Neural cell (in vitro differentiated cells): ENCODE measurements around the gene LRRC3. TPM values are rescaled to one million over a fixed set of nuclear protein-coding genes. Genes with fewer than 3 reads are reported as not detected.

Experiments used
- H2AFZ ChIP-seq: fragments of 200-600, 300-800 bp; sonication (generic), shearing (Covaris generic); 2 replicates; pipeline ENCODE4 v1.6.0; 2014; ENCODE audit warnings: low read depth, mild to moderate bottlenecking, antibody characterized with exemption, low read length, moderate library complexity
- H3F3A ChIP-seq: fragments of 200-600 bp; shearing (Covaris generic); 2 replicates; pipeline ENCODE4 v1.6.1; 2016; ENCODE audit warnings: mild to moderate bottlenecking, moderate library complexity, mixed read lengths, antibody characterized with exemption, low read length; ENCODE audit not compliant: insufficient read depth, poor library complexity, severe bottlenecking
- H3K27ac ChIP-seq: fragments of 200-600, 300-800 bp; sonication (generic), shearing (Covaris generic); 2 replicates; pipeline ENCODE4 v1.5.1; 2014; ENCODE audit warnings: mild to moderate bottlenecking, low read length, moderate library complexity
- H3K27me3 ChIP-seq: fragments of 300-800, 200-600 bp; sonication (generic), shearing (Covaris generic); 2 replicates; pipeline ENCODE4 v1.6.0; 2014; ENCODE audit warnings: mild to moderate bottlenecking, low read depth, low read length, moderate library complexity; ENCODE audit not compliant: insufficient read depth
- H3K36me3 ChIP-seq: fragments of 300-800, 200-600 bp; sonication (generic), shearing (Covaris generic); 2 replicates; pipeline ENCODE4 v1.5.1; 2014; ENCODE audit warnings: mild to moderate bottlenecking, antibody characterized with exemption, low read length, moderate library complexity; ENCODE audit not compliant: insufficient read depth
- H3K4me2 ChIP-seq: fragments of 300-800, 200-600 bp; sonication (generic), shearing (Covaris generic); 2 replicates; pipeline ENCODE4 v1.6.0; 2014; ENCODE audit warnings: mild to moderate bottlenecking, low read length
- H3K4me3 ChIP-seq: fragments of 300-800, 200-600 bp; sonication (generic), shearing (Covaris generic); 2 replicates; pipeline ENCODE4 v1.5.1; 2014; ENCODE audit warnings: mild to moderate bottlenecking, low read length, moderate library complexity
- H3K79me2 ChIP-seq: fragments of 200-600 bp; shearing (Covaris generic); replicated peaks from 2 replicates; pipeline ENCODE4 v1.6.0; 2014; ENCODE audit warnings: mild to moderate bottlenecking, low read length, moderate library complexity; ENCODE audit not compliant: insufficient read depth
- H3K9ac ChIP-seq: fragments of 300-800, 200-600 bp; sonication (generic), shearing (Covaris generic); 2 replicates; pipeline ENCODE4 v1.6.1; 2016; ENCODE audit warnings: mild to moderate bottlenecking, low read length, mixed read lengths
- H3K9me2 ChIP-seq: fragments of 200-600 bp; shearing (Covaris generic); 2 replicates; pipeline ENCODE4 v1.6.1; 2016; ENCODE audit warnings: mild to moderate bottlenecking, low read length, mixed read lengths; ENCODE audit not compliant: insufficient read depth
- H3K9me3 ChIP-seq: fragments of 200-600, 300-800 bp; sonication (generic), shearing (Covaris generic); 2 replicates; pipeline ENCODE4 v1.6.1; 2016; ENCODE audit warnings: mild to moderate bottlenecking, mixed run types, low read length, moderate library complexity, mixed read lengths
- H4K20me1 ChIP-seq: fragments of 200-600 bp; shearing (Covaris generic); 2 replicates; pipeline ENCODE4 v1.6.1; 2016; ENCODE audit warnings: mild to moderate bottlenecking, mixed run types; ENCODE audit not compliant: insufficient read depth
- EP300 ChIP-seq: fragments of 450-650 bp; conservative IDR thresholded peaks from 2 replicates; pipeline ENCODE4 v1.6.1; 2014; ENCODE audit warnings: antibody characterized with exemption, mild to moderate bottlenecking, moderate library complexity; ENCODE audit not compliant: poor library complexity, severe bottlenecking
- EZH2 ChIP-seq: fragments of 200-600, 300-800 bp; shearing (Covaris generic), sonication (generic); IDR thresholded peaks from 2 replicates; pipeline ENCODE4 v1.6.1; 2014; ENCODE audit warnings: antibody characterized with exemption, low read length, borderline replicate concordance, mild to moderate bottlenecking; ENCODE audit not compliant: insufficient read depth, poor library complexity, severe bottlenecking
- MXI1 ChIP-seq: fragments of 450-650 bp; conservative IDR thresholded peaks from 2 replicates; pipeline ENCODE4 v1.6.1; 2014; ENCODE audit warnings: antibody characterized with exemption, mild to moderate bottlenecking; ENCODE audit not compliant: poor library complexity, severe bottlenecking
- POLR2AphosphoS5 ChIP-seq: IDR thresholded peaks from 2 replicates; pipeline ENCODE4 v1.6.1; 2012
- RAD21 ChIP-seq: fragments of 450-650 bp; conservative IDR thresholded peaks from 2 replicates; pipeline ENCODE4 v1.6.1; 2014; ENCODE audit warnings: antibody characterized with exemption, mild to moderate bottlenecking, moderate library complexity
- REST ChIP-seq: IDR thresholded peaks from 2 replicates; pipeline ENCODE4 v1.6.1; 2012; ENCODE audit warnings: borderline replicate concordance
- SMC3 ChIP-seq: fragments of 450-650 bp; conservative IDR thresholded peaks from 2 replicates; pipeline ENCODE4 v1.6.1; 2014; ENCODE audit warnings: antibody characterized with exemption, mild to moderate bottlenecking, moderate library complexity; ENCODE audit not compliant: poor library complexity
- TAF1 ChIP-seq: IDR thresholded peaks from 2 replicates; pipeline ENCODE4 v1.6.1; 2012; ENCODE audit warnings: low read depth
- polyA plus RNA-seq: library from polyadenylated mRNA; depleted of rRNA; stranded (reverse); fragments of >200 nt; gene quantifications from 2 replicates; pipeline ENCODE4 v1.2.3, GENCODE V29; 2014
- TF ChIP-seq, protein P1 (sequence below): fragments of 450-650 bp; IDR thresholded peaks from 2 replicates; pipeline ENCODE4 v1.5.1; 2014; ENCODE audit warnings: antibody characterized with exemption, mild to moderate bottlenecking, moderate library complexity; ENCODE audit not compliant: poor library complexity, severe bottlenecking

Gene LRRC3
- polyA plus RNA-seq, 1 donor from 2014 or later = 3.8 TPM

GRCh38 chr21:44462834-44463200 is 7.5 kb downstream of the LRRC3 start:
- H3K79me2 ChIP-seq = no peaks in the 10 kb centered on the region
- no peak overlapping the region for H3K4me3 ChIP-seq
- H3K27ac ChIP-seq = no peak overlapping the region
- H3F3A ChIP-seq = no peaks in the 10 kb centered on the region
- H4K20me1 ChIP-seq = no peaks in the 10 kb centered on the region
- H3K27me3 ChIP-seq = no peaks in the 10 kb centered on the region
- H2AFZ ChIP-seq = no peak overlapping the region
- H3K9me2 ChIP-seq = no peaks in the 10 kb centered on the region
- H3K9ac ChIP-seq = no peak overlapping the region
- no peak overlapping the region for H3K4me2 ChIP-seq
- H3K9me3 ChIP-seq = no peaks in the 10 kb centered on the region
- no peak for TF ChIP-seq EP300
- no peak for TF ChIP-seq REST
- H3K36me3 ChIP-seq = no peaks in the 10 kb centered on the region

DNA sequence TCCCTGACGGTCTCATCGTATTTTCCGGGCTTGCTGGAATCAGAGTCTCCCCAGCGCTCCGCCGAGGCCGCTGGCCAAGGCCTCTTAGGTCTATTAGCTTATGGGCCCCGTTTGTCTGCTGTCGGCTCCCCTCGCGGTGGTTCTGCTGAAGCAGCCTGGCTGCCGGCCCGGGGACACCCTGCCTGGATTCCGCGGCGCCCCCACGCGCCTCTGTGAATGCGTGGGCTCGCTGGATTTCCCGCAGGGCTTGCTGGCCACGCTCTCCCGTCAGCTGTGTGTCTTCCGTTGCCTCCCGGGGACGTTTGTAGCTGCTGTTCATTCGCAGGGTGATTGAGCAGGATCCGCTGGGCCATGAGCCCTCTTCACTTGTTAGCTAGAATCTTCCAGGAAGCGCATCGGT is 8.4 kb downstream of the LRRC3 start:
- H3K4me2 ChIP-seq = no peak overlapping the region
- H3K36me3 ChIP-seq = no peaks in the 10 kb centered on the region
- H3K9me2 ChIP-seq = no peaks in the 10 kb centered on the region
- no peak overlapping the region for H2AFZ ChIP-seq
- H3K79me2 ChIP-seq = no peaks in the 10 kb centered on the region
- no peaks in the 10 kb centered on the region for H3K27me3 ChIP-seq
- no peak for TF ChIP-seq RAD21
- TF ChIP-seq REST = no peak
- no peak for TF ChIP-seq EP300
- no peak for TF ChIP-seq EZH2
- no peak for TF ChIP-seq POLR2AphosphoS5
- TF ChIP-seq TAF1 = no peak
- TF ChIP-seq SMC3 = no peak
- no peak for TF ChIP-seq MXI1
- TF ChIP-seq, protein P1, sequence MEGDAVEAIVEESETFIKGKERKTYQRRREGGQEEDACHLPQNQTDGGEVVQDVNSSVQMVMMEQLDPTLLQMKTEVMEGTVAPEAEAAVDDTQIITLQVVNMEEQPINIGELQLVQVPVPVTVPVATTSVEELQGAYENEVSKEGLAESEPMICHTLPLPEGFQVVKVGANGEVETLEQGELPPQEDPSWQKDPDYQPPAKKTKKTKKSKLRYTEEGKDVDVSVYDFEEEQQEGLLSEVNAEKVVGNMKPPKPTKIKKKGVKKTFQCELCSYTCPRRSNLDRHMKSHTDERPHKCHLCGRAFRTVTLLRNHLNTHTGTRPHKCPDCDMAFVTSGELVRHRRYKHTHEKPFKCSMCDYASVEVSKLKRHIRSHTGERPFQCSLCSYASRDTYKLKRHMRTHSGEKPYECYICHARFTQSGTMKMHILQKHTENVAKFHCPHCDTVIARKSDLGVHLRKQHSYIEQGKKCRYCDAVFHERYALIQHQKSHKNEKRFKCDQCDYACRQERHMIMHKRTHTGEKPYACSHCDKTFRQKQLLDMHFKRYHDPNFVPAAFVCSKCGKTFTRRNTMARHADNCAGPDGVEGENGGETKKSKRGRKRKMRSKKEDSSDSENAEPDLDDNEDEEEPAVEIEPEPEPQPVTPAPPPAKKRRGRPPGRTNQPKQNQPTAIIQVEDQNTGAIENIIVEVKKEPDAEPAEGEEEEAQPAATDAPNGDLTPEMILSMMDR = no peak
- no peak overlapping the region for H3K4me3 ChIP-seq
- H3K27ac ChIP-seq = no peak overlapping the region
- H4K20me1 ChIP-seq = no peaks in the 10 kb centered on the region
- H3K9ac ChIP-seq = no peak overlapping the region
- H3F3A ChIP-seq = no peaks in the 10 kb centered on the region
- H3K9me3 ChIP-seq = no peaks in the 10 kb centered on the region
